K562 (cell line): ENCODE measurements around the gene CYTH1. TPM values are rescaled to one million over a fixed set of nuclear protein-coding genes. Genes with fewer than 3 reads are reported as not detected.

Source experiments
- BRD9 ChIP-seq: fragments of 450-650 bp; IDR thresholded peaks from 2 replicates; pipeline ENCODE4 v1.6.1; 2018; ENCODE audit warnings: low read depth; ENCODE audit not compliant: partially characterized antibody
- ESRRB ChIP-seq: fragments of 250-450 bp; sonication (Bioruptor Pico); IDR thresholded peaks from 2 replicates; pipeline ENCODE4 v1.5.0; 2020; ENCODE audit warnings: mild to moderate bottlenecking, moderate library complexity, borderline replicate concordance
- FOXA3 ChIP-seq, 2 experiments: fragments of 450-650 bp in 1 of 2; sonication (generic) in 1 of 2; formaldehyde crosslinking; IDR thresholded peaks in 1 of 2; conservative IDR thresholded peaks in 1 of 2; 2 replicates each; pipeline versions ENCODE4 v1.4.0 to v1.8.0; 2020 to 2022; ENCODE audit warnings: mild to moderate bottlenecking in 2 of 2, missing genetic modification reagents in 1 of 2
- KDM4B ChIP-seq, 2 experiments: fragments of 450-650 bp in 1 of 2; sonication (generic) in 1 of 2; IDR thresholded peaks; 2 replicates each; pipeline ENCODE4 v1.6.1; 2016 to 2017; ENCODE audit warnings: borderline replicate concordance in 2 of 2, antibody characterized with exemption in 1 of 2, low read depth in 1 of 2, mild to moderate bottlenecking in 1 of 2
- MGA ChIP-seq: fragments of 450-650 bp; IDR thresholded peaks from 2 replicates; pipeline ENCODE4 v1.6.1; 2016; ENCODE audit warnings: mild to moderate bottlenecking, moderate library complexity
- SREBF2 ChIP-seq: sonication (generic); formaldehyde crosslinking; IDR thresholded peaks from 2 replicates; pipeline ENCODE4 v1.4.0; 2020; ENCODE audit warnings: mild to moderate bottlenecking, missing genetic modification reagents
- STAT5A ChIP-seq: IDR thresholded peaks from 2 replicates; pipeline ENCODE4 v1.6.1; 2012; ENCODE audit warnings: low read length, inconsistent platforms, borderline replicate concordance
- polyA plus RNA-seq, 8 experiments: library from polyadenylated mRNA; depleted of rRNA in 4 of 8; stranded (reverse) in 5 of 8; unstranded in 3 of 8; fragments of >200 nt; fragmentation: Nextera tagmentation in 2 of 8; fragmentation: Illumina TruSeq in 1 of 8; extraction: Ambion mirVana in 2 of 8; extraction: Trizol in 1 of 8; gene quantifications; 2 replicates each; pipeline versions ENCODE4 v1.2.1 to v1.2.3, GENCODE V29; 2011 to 2014; ENCODE audit warnings: inconsistent platforms in 1 of 8, missing spikeins in 1 of 8
- total RNA-seq, 7 experiments: library from RNA; depleted of rRNA in 6 of 7; stranded (reverse); fragments of >200 nt in 6 of 7; fragmentation: Illumina TruSeq in 2 of 7; extraction: Trizol in 2 of 7; gene quantifications; 2 replicates each; pipeline versions ENCODE4 v1.2.1 to v1.2.3, GENCODE V29; 2011 to 2021; ENCODE audit warnings: low replicate concordance in 1 of 7

Gene CYTH1
- total and polyA plus RNA-seq, 9 of the 15 experiments (the other 6 are each of a cell fraction or from before 2014, with no cell fraction given), result 0.52 to 27.7 (median 16.8) TPM

- TF ChIP-seq MGA (no peak), ESRRB (CRISPR knock-in tag) (no peak), STAT5A (no peak), BRD9 (no peak), KDM4B (IDR thresholded peaks at IDR 0.05; ENCODE audit: borderline replicate concordance in 2 of 2, low read depth in 1 of 2) (no peak), SREBF2 (no peak), FOXA3 (CRISPR knock-in tag; conservative IDR thresholded peaks at IDR 0.05 in 1 of 2, IDR thresholded peaks at IDR 0.05 in 1 of 2) (no peak)
- TF ChIP-seq, all 486 proteins: peak for 0
Measured at GRCh38 chr17:78697122-78697521, 85.0 kb downstream of the CYTH1 start (continued).
